ENCODE data around the gene TRPV5. TPM values are rescaled to one million over a fixed set of nuclear protein-coding genes. Genes with fewer than 3 reads are reported as not detected.
"Not testable (repeated sequence)": the region's sequence is repeated elsewhere in the genome, so short reads cannot be mapped to it uniquely, and the experiment has no call there.

The TRPV5 gene
- total RNA-seq (2014; rRNA removed; shearing (Covaris generic)) (not detected in 2 replicates), polyA plus RNA-seq (2016; fragmentation: Nextera tagmentation; extraction: Ambion mirVana) (not detected in 2 replicates)

GRCh38 chr7:142933624-142934023 is at the start of gene TRPV5:
TSS of gene TRPV5 (minus strand) at chr7:142933746. CDS start at chr7:142933459, 287 bp downstream.
- no peaks in the 10 kb centered on the region for H3K9me2 ChIP-seq (ENCODE audit: insufficient read depth)
- H3K4me2 ChIP-seq (ENCODE audit: unreplicated experiment), result no peak within 1 kb of the TSS
- H3K9ac ChIP-seq, result no peak within 1 kb of the TSS
- DNase-seq, result no peak
- H3K4me1 ChIP-seq (ENCODE audit: insufficient read depth), result no peaks in the 10 kb centered on the region
- 38 to 69% methylated on average over 4 of the region's 4 CpGs for WGBS, 2 experiments (ENCODE audit: low coverage in 1 of 2, low lambda C conversion rate in 2 of 2, missing lambda C conversion rate in 2 of 2)
- H3K4me3 ChIP-seq, result no peak within 1 kb of the TSS
- no peak for TF ChIP-seq EZH2 (IDR thresholded peaks at IDR 0.05; ENCODE audit: insufficient read depth, poor library complexity, severe bottlenecking)
- no peak for TF ChIP-seq EZH2phosphoT487 (IDR thresholded peaks at IDR 0.05; ENCODE audit: insufficient read depth, low read depth)
- H3K9me3 ChIP-seq (ENCODE audit: low read depth), result no peaks in the 10 kb centered on the region
- no peak within 1 kb of the TSS for H2AFZ ChIP-seq
- H3F3A ChIP-seq (ENCODE audit: insufficient read depth), result no peaks in the 10 kb centered on the region
- H3K79me2 ChIP-seq (ENCODE audit: insufficient read depth), result no peaks in the 10 kb centered on the region
- H3K27me3 ChIP-seq (replicated peaks; ENCODE audit: insufficient read depth), result no peaks in the 10 kb centered on the region; the same call in 1 of the 2 replicates
- in situ Hi-C loops (cut with MboI), result no loop called here
- no peak within 1 kb of the TSS for H3K27ac ChIP-seq
- no peaks in the 10 kb centered on the region for H4K20me1 ChIP-seq (ENCODE audit: insufficient read depth)
- no peaks in the 10 kb centered on the region for H3K36me3 ChIP-seq (ENCODE audit: low read depth)

DNA sequence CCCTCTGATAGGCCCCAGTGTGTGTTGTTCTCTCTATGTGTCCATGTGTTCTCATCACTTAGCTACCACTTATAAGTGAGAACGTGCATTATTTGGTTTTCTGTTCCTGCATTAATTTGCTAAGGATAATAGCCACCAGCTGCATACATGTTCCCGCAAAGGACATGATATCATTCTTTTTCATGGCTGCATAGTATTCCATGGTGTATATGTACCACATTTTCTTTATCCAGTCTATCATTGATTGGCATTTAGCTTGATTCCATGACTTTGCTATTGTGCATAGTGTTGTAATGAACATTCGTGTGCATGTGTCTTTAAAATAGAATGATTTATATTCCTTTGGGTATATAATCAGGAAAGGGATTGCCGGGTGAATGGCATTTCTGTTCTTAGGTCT is 44.9 kb upstream of the TRPV5 start:
- H3K9me2 ChIP-seq (ENCODE audit: insufficient read depth); H3K9ac ChIP-seq; H3K27ac ChIP-seq; H3F3A ChIP-seq (ENCODE audit: insufficient read depth); H4K20me1 ChIP-seq (ENCODE audit: insufficient read depth); DNase-seq; H3K27me3 ChIP-seq (replicated peaks; ENCODE audit: insufficient read depth); H3K4me2 ChIP-seq (ENCODE audit: unreplicated experiment); H3K4me3 ChIP-seq; H3K9me3 ChIP-seq (ENCODE audit: low read depth); H3K79me2 ChIP-seq (ENCODE audit: insufficient read depth); H3K36me3 ChIP-seq (ENCODE audit: low read depth); H3K4me1 ChIP-seq (ENCODE audit: insufficient read depth); H2AFZ ChIP-seq; in situ Hi-C loops (cut with MboI): not testable (repeated sequence)
- 35 to 37% methylated on average over 4 of the region's 4 CpGs for WGBS, 2 experiments (ENCODE audit: low coverage in 1 of 2, low lambda C conversion rate in 2 of 2, missing lambda C conversion rate in 2 of 2)

DNA sequence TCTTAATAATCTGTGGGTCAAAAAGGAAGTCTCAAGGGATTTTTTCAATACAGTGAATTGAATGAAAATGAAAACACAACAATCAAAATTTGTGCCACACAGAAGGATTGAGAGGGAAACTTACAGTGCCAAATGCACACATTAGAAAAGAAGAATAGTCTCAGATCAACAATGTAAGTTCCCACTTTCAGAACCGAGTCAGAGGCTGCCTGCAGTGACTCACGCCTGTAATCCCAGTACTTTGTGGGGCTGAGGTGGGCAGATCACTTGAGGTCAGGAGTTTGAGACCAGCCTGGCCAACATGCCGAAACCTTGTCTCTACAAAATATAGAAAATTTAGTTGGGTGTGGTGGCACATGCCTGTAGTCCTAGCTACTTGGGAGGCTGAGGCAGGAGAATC is 41.1 kb upstream of the TRPV5 start:
- H4K20me1 ChIP-seq (ENCODE audit: insufficient read depth), result no peaks in the 10 kb centered on the region
- in situ Hi-C loops (cut with MboI), result no loop called here
- TF ChIP-seq EZH2 (IDR thresholded peaks at IDR 0.05; ENCODE audit: insufficient read depth, poor library complexity, severe bottlenecking), result no peak
- TF ChIP-seq EZH2phosphoT487 (IDR thresholded peaks at IDR 0.05; ENCODE audit: insufficient read depth, low read depth), result no peak
- no peaks in the 10 kb centered on the region for H3F3A ChIP-seq (ENCODE audit: insufficient read depth)
- H3K9ac ChIP-seq, result no peak overlapping the region
- no peaks in the 10 kb centered on the region for H3K9me2 ChIP-seq (ENCODE audit: insufficient read depth)
- no peak overlapping the region for H2AFZ ChIP-seq
- no peaks in the 10 kb centered on the region for H3K4me1 ChIP-seq (ENCODE audit: insufficient read depth)
- H3K4me3 ChIP-seq, result no peak overlapping the region
- H3K79me2 ChIP-seq (ENCODE audit: insufficient read depth), result no peaks in the 10 kb centered on the region
- no peak for DNase-seq
- no peaks in the 10 kb centered on the region for H3K27me3 ChIP-seq (replicated peaks; ENCODE audit: insufficient read depth)
- H3K36me3 ChIP-seq (ENCODE audit: low read depth), result no peaks in the 10 kb centered on the region
- 29 to 31% methylated on average over 3 of the region's 3 CpGs for WGBS, 2 experiments (ENCODE audit: low coverage in 1 of 2, low lambda C conversion rate in 2 of 2, missing lambda C conversion rate in 2 of 2)
- no peak overlapping the region for H3K4me2 ChIP-seq (ENCODE audit: unreplicated experiment)
- H3K9me3 ChIP-seq (ENCODE audit: low read depth), result no peaks in the 10 kb centered on the region
- H3K27ac ChIP-seq, result no peak overlapping the region

- no peak overlapping the region for H3K9ac ChIP-seq
- no peak overlapping the region for H3K4me2 ChIP-seq (ENCODE audit: unreplicated experiment)
- no peak overlapping the region for H3K27ac ChIP-seq
- no peaks in the 10 kb centered on the region for H4K20me1 ChIP-seq (ENCODE audit: insufficient read depth)
- H3K36me3 ChIP-seq (ENCODE audit: low read depth), result no peaks in the 10 kb centered on the region
- DNase-seq, result no peak
- no peaks in the 10 kb centered on the region for H3K9me2 ChIP-seq (ENCODE audit: insufficient read depth)
- no peaks in the 10 kb centered on the region for H3K79me2 ChIP-seq (ENCODE audit: insufficient read depth)
- no peak overlapping the region for H3K4me3 ChIP-seq
- no peaks in the 10 kb centered on the region for H3F3A ChIP-seq (ENCODE audit: insufficient read depth)
- 25 to 31% methylated on average over 4 of the region's 4 CpGs for WGBS, 2 experiments (ENCODE audit: low coverage in 1 of 2, low lambda C conversion rate in 2 of 2, missing lambda C conversion rate in 2 of 2)
- in situ Hi-C loops (cut with MboI), result no loop called here
- H3K4me1 ChIP-seq (ENCODE audit: insufficient read depth), result no peaks in the 10 kb centered on the region
- no peak overlapping the region for H2AFZ ChIP-seq
- no peaks in the 10 kb centered on the region for H3K27me3 ChIP-seq (replicated peaks; ENCODE audit: insufficient read depth)
- H3K9me3 ChIP-seq (ENCODE audit: low read depth), result no peaks in the 10 kb centered on the region
- TF ChIP-seq EZH2phosphoT487 (IDR thresholded peaks at IDR 0.05; ENCODE audit: insufficient read depth, low read depth) (no peak), EZH2 (IDR thresholded peaks at IDR 0.05; ENCODE audit: insufficient read depth, poor library complexity, severe bottlenecking) (no peak)
Observed at GRCh38 chr7:142969183-142969582, 35.6 kb upstream of the TRPV5 start.

DNA sequence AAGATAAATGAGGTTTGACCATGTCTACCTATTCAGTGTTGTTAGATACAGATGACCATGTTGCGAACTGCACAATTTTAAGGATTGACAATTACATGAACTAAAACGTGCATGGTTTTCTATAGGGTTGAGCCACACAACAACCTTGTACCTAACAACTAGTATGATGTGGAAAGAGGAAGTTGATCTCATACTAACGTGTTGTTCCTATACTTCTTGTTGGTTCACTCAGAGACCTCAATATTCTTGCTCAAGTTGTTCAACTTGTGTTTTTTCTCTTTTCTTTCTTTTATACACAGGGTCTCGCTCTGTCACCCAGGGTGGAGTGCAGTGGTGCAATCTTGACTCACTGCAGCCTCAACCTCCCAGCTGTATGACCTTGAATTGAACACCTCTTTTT is 34.7 kb upstream of the TRPV5 start:
- H3K27me3 ChIP-seq (replicated peaks; ENCODE audit: insufficient read depth), result no peaks in the 10 kb centered on the region
- TF ChIP-seq EZH2phosphoT487 (IDR thresholded peaks at IDR 0.05; ENCODE audit: insufficient read depth, low read depth) (no peak), EZH2 (IDR thresholded peaks at IDR 0.05; ENCODE audit: insufficient read depth, poor library complexity, severe bottlenecking) (no peak)
- no peak overlapping the region for H2AFZ ChIP-seq
- in situ Hi-C loops (cut with MboI), result no loop called here
- H3K36me3 ChIP-seq (ENCODE audit: low read depth), result no peaks in the 10 kb centered on the region
- H3K9ac ChIP-seq, result no peak overlapping the region
- no peak overlapping the region for H3K4me2 ChIP-seq (ENCODE audit: unreplicated experiment)
- no peaks in the 10 kb centered on the region for H3K4me1 ChIP-seq (ENCODE audit: insufficient read depth)
- no peak overlapping the region for H3K27ac ChIP-seq
- WGBS, 2 experiments (ENCODE audit: low coverage in 1 of 2, low lambda C conversion rate in 2 of 2, missing lambda C conversion rate in 2 of 2), result 25 to 27% methylated on average over 4 of the region's 4 CpGs
- H3K9me3 ChIP-seq (ENCODE audit: low read depth), result no peaks in the 10 kb centered on the region
- H3K9me2 ChIP-seq (ENCODE audit: insufficient read depth), result no peaks in the 10 kb centered on the region
- DNase-seq, result no peak
- no peaks in the 10 kb centered on the region for H4K20me1 ChIP-seq (ENCODE audit: insufficient read depth)
- H3F3A ChIP-seq (ENCODE audit: insufficient read depth), result no peaks in the 10 kb centered on the region
- H3K4me3 ChIP-seq, result no peak overlapping the region
- H3K79me2 ChIP-seq (ENCODE audit: insufficient read depth), result no peaks in the 10 kb centered on the region
